ENCODE measurements around the gene POC5. TPM values are rescaled to one million over a fixed set of nuclear protein-coding genes. Genes with fewer than 3 reads are reported as not detected.
A peak's percentile ranks its signal among the peaks of the same experiment; 100 is the strongest.

The POC5 gene
- total RNA-seq, 1 experiment from 2014 or later = 10.6 TPM

GRCh38 chr5:75660678-75661465, 56.4 kb downstream of the POC5 start:
- DNase-seq (ENCODE audit: low spot score) = no peak

GRCh38 chr5:75659791-75660450, 57.3 kb downstream of the POC5 start:
- no peak for DNase-seq (ENCODE audit: low spot score)

- DNase-seq (ENCODE audit: low spot score) = peak; percentile 64
These were observed 60.8 kb downstream of the POC5 start for GRCh38 chr5:75656311-75657003.

- DNase-seq (ENCODE audit: low spot score) = no peak
These were observed 62.4 kb downstream of the POC5 start for GRCh38 chr5:75654693-75655295.

GRCh38 chr5:75653521-75653920, 63.7 kb downstream of the POC5 start:
- no peak for DNase-seq (ENCODE audit: low spot score)

GRCh38 chr5:75651575-75652238, 65.5 kb downstream of the POC5 start:
- no peak for DNase-seq (ENCODE audit: low spot score)

- no peak for DNase-seq (ENCODE audit: low spot score)
These were observed 68.5 kb downstream of the POC5 start for GRCh38 chr5:75648712-75649111.

- no peak for DNase-seq (ENCODE audit: low spot score)
These were observed 76.4 kb downstream of the POC5 start for GRCh38 chr5:75640826-75641225.

GRCh38 chr5:75640395-75640794, 76.8 kb downstream of the POC5 start:
- peak; percentile 21 for DNase-seq (ENCODE audit: low spot score)

GRCh38 chr5:75639535-75640311, 77.5 kb downstream of the POC5 start:
- DNase-seq (ENCODE audit: low spot score) = no peak

- DNase-seq (ENCODE audit: low spot score) = no peak
These were observed 79.3 kb downstream of the POC5 start for GRCh38 chr5:75637949-75638348.

GRCh38 chr5:75632321-75632720, 84.9 kb downstream of the POC5 start:
- DNase-seq (ENCODE audit: low spot score) = no peak

GRCh38 chr5:75630875-75631274, 86.4 kb downstream of the POC5 start:
- no peak for DNase-seq (ENCODE audit: low spot score)

- DNase-seq (ENCODE audit: low spot score) = no peak
These were observed 89.4 kb downstream of the POC5 start for GRCh38 chr5:75627801-75628200.

GRCh38 chr5:75626959-75627358, 90.3 kb downstream of the POC5 start:
- no peak for DNase-seq (ENCODE audit: low spot score)

Small RNAs within 50 kb of the gene (small RNA-seq; reads per million reads assigned to genes)
- gene RNU6-680P = not detected

Other genes starting within 250 kb of the POC5 start
- gene CERT1, start 205.8 kb downstream of the POC5 start, total RNA-seq (2014; rRNA removed; shearing (Covaris generic)) = 4.9 and 6.8 TPM in 2 replicates
- gene POLK, start 205.5 kb downstream of the POC5 start, total RNA-seq (2014; rRNA removed; shearing (Covaris generic)) = 3.8 and 4.3 TPM in 2 replicates
- 0.44 and 2.7 TPM in 2 replicates for gene ANKDD1B, start 106.0 kb downstream of the POC5 start, total RNA-seq (2014; rRNA removed; shearing (Covaris generic))

Data from HT-29 (cell line).